GM23338 (cell line): ENCODE data around the gene DISP3. TPM values are rescaled to one million over a fixed set of nuclear protein-coding genes. Genes with fewer than 3 reads are reported as not detected.

Source experiments
- ATAC-seq: fragments of 200-7000 bp; cut with Tn5 transposase; 3 replicates; pipeline ENCODE4 v1.9.1; 2020
- DNase-seq: peaks from one replicate; pipeline ENCODE4 v3.0.0-alpha.2; 2015; ENCODE audit warnings: low spot score
- H2AFZ ChIP-seq: fragments of 200-600 bp; sonication (generic); 2 replicates; pipeline ENCODE4 v1.8.0; 2016; ENCODE audit warnings: antibody characterized with exemption, mild to moderate bottlenecking, moderate library complexity
- H3F3A ChIP-seq: fragments of 200-600 bp; sonication (generic); replicated peaks from 2 replicates; pipeline ENCODE4 v1.8.0; 2017; ENCODE audit warnings: antibody characterized with exemption, mixed run types, low read depth
- H3K27ac ChIP-seq: fragments of 200-600 bp; sonication (generic); 2 replicates; pipeline ENCODE4 v1.6.1; 2016; ENCODE audit warnings: low read depth
- H3K27me3 ChIP-seq: fragments of 200-600 bp; sonication (generic); 2 replicates; pipeline ENCODE4 v1.8.0; 2016; ENCODE audit warnings: mild to moderate bottlenecking, mixed run types, moderate library complexity; ENCODE audit not compliant: insufficient read depth
- H3K36me3 ChIP-seq: fragments of 200-600 bp; sonication (generic); 2 replicates; pipeline ENCODE4 v1.8.0; 2016; ENCODE audit warnings: mild to moderate bottlenecking; ENCODE audit not compliant: insufficient read depth
- H3K4me1 ChIP-seq: fragments of 200-600 bp; sonication (generic); 2 replicates; pipeline ENCODE4 v1.8.0; 2016; ENCODE audit warnings: mild to moderate bottlenecking, moderate library complexity; ENCODE audit not compliant: insufficient read depth
- H3K4me2 ChIP-seq: fragments of 200-600 bp; sonication (generic); 2 replicates; pipeline ENCODE4 v1.7.1; 2017; ENCODE audit warnings: mixed run types
- H3K4me3 ChIP-seq: fragments of 200-600 bp; sonication (generic); 2 replicates; pipeline ENCODE4 v1.6.1; 2016; ENCODE audit warnings: mixed run types
- H3K79me2 ChIP-seq: fragments of 200-600 bp; sonication (generic); replicated peaks from 2 replicates; pipeline ENCODE4 v1.8.0; 2017; ENCODE audit warnings: mild to moderate bottlenecking; ENCODE audit not compliant: insufficient read depth
- H3K9me2 ChIP-seq: fragments of 200-600 bp; sonication (generic); 2 replicates; pipeline ENCODE4 v1.8.0; 2017; ENCODE audit not compliant: insufficient read depth
- H4K20me1 ChIP-seq: fragments of 200-600 bp; sonication (generic); replicated peaks from 2 replicates; pipeline ENCODE4 v1.8.0; 2017; ENCODE audit warnings: mild to moderate bottlenecking; ENCODE audit not compliant: insufficient read depth
- H3K27ac Mint-ChIP-seq: 2 replicates; pipeline ENCODE4 v1.8.0; 2020; ENCODE audit warnings: inconsistent platforms, mild to moderate bottlenecking, moderate library complexity, mixed read lengths
- H3K27me3 Mint-ChIP-seq: 3 replicates; pipeline ENCODE4 v1.8.0; 2022; ENCODE audit warnings: low read depth, mild to moderate bottlenecking, moderate library complexity, mixed read lengths, inconsistent platforms; ENCODE audit not compliant: insufficient read depth, poor library complexity
- H3K36me3 Mint-ChIP-seq: 3 replicates; pipeline ENCODE4 v1.8.0; 2021; ENCODE audit warnings: low read depth, mild to moderate bottlenecking, inconsistent platforms, moderate library complexity, mixed read lengths
- H3K4me1 Mint-ChIP-seq: 3 replicates; pipeline ENCODE4 v1.8.0; 2020; ENCODE audit warnings: mild to moderate bottlenecking, inconsistent platforms, mixed read lengths
- H3K4me3 Mint-ChIP-seq: 3 replicates; pipeline ENCODE4 v1.8.0; 2021; ENCODE audit warnings: moderate library complexity, mild to moderate bottlenecking, inconsistent platforms, mixed read lengths
- H3K9me3 Mint-ChIP-seq: 3 replicates; pipeline ENCODE4 v1.8.0; 2020; ENCODE audit warnings: moderate library complexity, mild to moderate bottlenecking, inconsistent platforms, mixed read lengths
- CREB1 ChIP-seq: fragments of 250-450 bp; sonication (Bioruptor Pico); IDR thresholded peaks from 2 replicates; pipeline ENCODE4 v1.5.0; 2020; ENCODE audit warnings: low read depth, mild to moderate bottlenecking, moderate library complexity
- EZH2 ChIP-seq: fragments of 200-600 bp; sonication (generic); IDR thresholded peaks from one replicate; pipeline ENCODE4 v1.8.0; 2017; ENCODE audit warnings: antibody characterized with exemption, mild to moderate bottlenecking, low read depth; ENCODE audit not compliant: unreplicated experiment
- EZH2phosphoT487 ChIP-seq: fragments of 200-600 bp; sonication (generic); IDR thresholded peaks from one replicate; pipeline ENCODE4 v1.8.1; 2018; ENCODE audit warnings: antibody characterized with exemption; ENCODE audit not compliant: unreplicated experiment
- JUNB ChIP-seq: IDR thresholded peaks from one replicate; pipeline ENCODE4 v1.6.1; 2016; ENCODE audit warnings: antibody characterized with exemption; ENCODE audit not compliant: unreplicated experiment
- NANOG ChIP-seq: IDR thresholded peaks from 2 replicates; pipeline ENCODE4 v1.6.1; 2016; ENCODE audit warnings: antibody characterized with exemption, borderline replicate concordance
- POLR2AphosphoS5 ChIP-seq: IDR thresholded peaks from 2 replicates; pipeline ENCODE4 v1.6.1; 2016; ENCODE audit warnings: antibody characterized with exemption, low read depth
- STAT1 ChIP-seq: IDR thresholded peaks from one replicate; pipeline ENCODE4 v1.6.1; 2016; ENCODE audit warnings: antibody characterized with exemption; ENCODE audit not compliant: unreplicated experiment
- ZNF114 ChIP-seq: fragments of 250-450 bp; sonication (Bioruptor Pico); IDR thresholded peaks from 2 replicates; pipeline ENCODE4 v1.5.0; 2020; ENCODE audit warnings: mild to moderate bottlenecking, moderate library complexity
- ZNF331 ChIP-seq: fragments of 250-450 bp; sonication (Bioruptor Pico); IDR thresholded peaks from 2 replicates; pipeline ENCODE4 v1.5.0; 2020; ENCODE audit warnings: low read depth, mild to moderate bottlenecking, moderate library complexity
- polyA plus RNA-seq: library from polyadenylated mRNA; unstranded; fragments of >200 nt; fragmentation: Nextera tagmentation; extraction: Ambion mirVana; gene quantifications from 2 replicates; pipeline ENCODE4 v1.2.1, GENCODE V29; 2016
- total RNA-seq: library from RNA; depleted of rRNA; stranded (reverse); fragments of >200 nt; shearing (Covaris generic); gene quantifications from 2 replicates; pipeline ENCODE4 v1.2.3, GENCODE V29; 2014
- TF ChIP-seq, protein P1 (sequence below): IDR thresholded peaks from one replicate; pipeline ENCODE4 v1.6.1; 2018; ENCODE audit warnings: antibody characterized with exemption; ENCODE audit not compliant: unreplicated experiment
- TF ChIP-seq, protein P2 (sequence below): IDR thresholded peaks from 2 replicates; pipeline ENCODE4 v1.6.1; 2016; ENCODE audit warnings: antibody characterized with exemption
- TF ChIP-seq, protein P3 (sequence below): fragments of 250-450 bp; sonication (Bioruptor Pico); IDR thresholded peaks from 2 replicates; pipeline ENCODE4 v1.5.0; 2020; ENCODE audit warnings: mild to moderate bottlenecking, moderate library complexity

DISP3 gene
- total and polyA plus RNA-seq, 2 experiments from 2014 or later, result 3.2 to 11.1 TPM

DNA sequence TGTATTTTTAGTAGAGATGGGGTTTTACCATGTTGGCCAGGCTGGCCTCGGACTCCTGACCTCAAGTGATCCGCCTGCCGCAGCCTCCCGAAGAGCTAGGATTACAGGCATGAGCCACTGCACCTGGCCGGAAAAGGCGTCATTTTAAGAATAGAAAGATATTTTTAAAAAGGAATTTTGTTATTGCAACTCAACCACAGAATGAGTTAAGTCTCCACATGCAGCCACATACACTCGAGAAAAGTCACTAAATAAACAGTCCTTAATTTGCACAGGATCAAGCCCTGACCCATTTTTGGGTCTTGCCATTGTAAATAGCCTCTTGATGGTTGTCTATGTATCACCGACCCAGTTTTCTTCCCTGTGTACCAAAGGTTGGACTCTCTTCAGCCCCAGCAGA, 89.7 kb downstream of the DISP3 start (continued):
- TF ChIP-seq, protein P1, sequence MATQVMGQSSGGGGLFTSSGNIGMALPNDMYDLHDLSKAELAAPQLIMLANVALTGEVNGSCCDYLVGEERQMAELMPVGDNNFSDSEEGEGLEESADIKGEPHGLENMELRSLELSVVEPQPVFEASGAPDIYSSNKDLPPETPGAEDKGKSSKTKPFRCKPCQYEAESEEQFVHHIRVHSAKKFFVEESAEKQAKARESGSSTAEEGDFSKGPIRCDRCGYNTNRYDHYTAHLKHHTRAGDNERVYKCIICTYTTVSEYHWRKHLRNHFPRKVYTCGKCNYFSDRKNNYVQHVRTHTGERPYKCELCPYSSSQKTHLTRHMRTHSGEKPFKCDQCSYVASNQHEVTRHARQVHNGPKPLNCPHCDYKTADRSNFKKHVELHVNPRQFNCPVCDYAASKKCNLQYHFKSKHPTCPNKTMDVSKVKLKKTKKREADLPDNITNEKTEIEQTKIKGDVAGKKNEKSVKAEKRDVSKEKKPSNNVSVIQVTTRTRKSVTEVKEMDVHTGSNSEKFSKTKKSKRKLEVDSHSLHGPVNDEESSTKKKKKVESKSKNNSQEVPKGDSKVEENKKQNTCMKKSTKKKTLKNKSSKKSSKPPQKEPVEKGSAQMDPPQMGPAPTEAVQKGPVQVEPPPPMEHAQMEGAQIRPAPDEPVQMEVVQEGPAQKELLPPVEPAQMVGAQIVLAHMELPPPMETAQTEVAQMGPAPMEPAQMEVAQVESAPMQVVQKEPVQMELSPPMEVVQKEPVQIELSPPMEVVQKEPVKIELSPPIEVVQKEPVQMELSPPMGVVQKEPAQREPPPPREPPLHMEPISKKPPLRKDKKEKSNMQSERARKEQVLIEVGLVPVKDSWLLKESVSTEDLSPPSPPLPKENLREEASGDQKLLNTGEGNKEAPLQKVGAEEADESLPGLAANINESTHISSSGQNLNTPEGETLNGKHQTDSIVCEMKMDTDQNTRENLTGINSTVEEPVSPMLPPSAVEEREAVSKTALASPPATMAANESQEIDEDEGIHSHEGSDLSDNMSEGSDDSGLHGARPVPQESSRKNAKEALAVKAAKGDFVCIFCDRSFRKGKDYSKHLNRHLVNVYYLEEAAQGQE, result no peak
- TF ChIP-seq ZNF114, result no peak
- no peak for TF ChIP-seq JUNB
- no peak for TF ChIP-seq EZH2

DNA sequence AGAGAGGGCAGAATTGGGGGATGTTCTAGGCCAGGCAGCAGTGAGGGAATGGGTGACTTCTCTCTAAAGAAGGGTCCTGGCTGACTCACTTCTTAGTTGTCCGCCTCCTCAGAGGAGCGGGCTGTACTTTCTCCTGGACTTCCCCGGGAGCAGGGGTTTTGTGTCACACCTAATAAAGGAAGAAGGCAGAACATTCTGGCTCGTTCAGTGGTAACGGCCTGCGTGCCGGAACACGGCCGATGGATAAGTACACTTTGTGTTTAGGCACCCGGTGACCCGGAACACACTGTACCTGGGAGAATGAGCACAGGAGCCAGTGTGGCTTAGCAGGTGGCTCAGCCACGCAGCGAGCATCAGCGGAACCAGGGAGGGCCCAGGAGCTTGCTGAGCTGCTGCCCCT, 90.6 kb downstream of the DISP3 start:
- no peak for ATAC-seq
- Histone ChIP-seq H4K20me1 (no peaks in the 10 kb centered on the region), H3F3A (0 out of 2 replicates have a peak, but pooled peaks cover 3% of the 10 kb centered on the region), H3K79me2 (no peaks in the 10 kb centered on the region), H3K9me2 (no peaks in the 10 kb centered on the region), H3K4me3 (no peak overlapping the region), H3K4me2 (no peak overlapping the region), H3K36me3 (no peaks in the 10 kb centered on the region), H3K27ac (no peak overlapping the region), H2AFZ (no peak overlapping the region), H3K4me1 (no peaks in the 10 kb centered on the region), H3K27me3 (no peaks in the 10 kb centered on the region)
- Mint-ChIP-seq H3K9me3 (no peaks in the 10 kb centered on the region), H3K27ac (no peak overlapping the region), H3K27me3 (peaks cover 9% of the 10 kb centered on the region), H3K36me3 (no peaks in the 10 kb centered on the region), H3K4me3 (no peak overlapping the region), H3K4me1 (peaks cover 9% of the 10 kb centered on the region)
- no peak for DNase-seq
- TF ChIP-seq EZH2phosphoT487 (no peak), POLR2AphosphoS5 (no peak), NANOG (no peak), CREB1 (CRISPR knock-in tag) (no peak), EZH2 (no peak), STAT1 (no peak), JUNB (no peak), ZNF331 (no peak)
- TF ChIP-seq, protein P2, sequence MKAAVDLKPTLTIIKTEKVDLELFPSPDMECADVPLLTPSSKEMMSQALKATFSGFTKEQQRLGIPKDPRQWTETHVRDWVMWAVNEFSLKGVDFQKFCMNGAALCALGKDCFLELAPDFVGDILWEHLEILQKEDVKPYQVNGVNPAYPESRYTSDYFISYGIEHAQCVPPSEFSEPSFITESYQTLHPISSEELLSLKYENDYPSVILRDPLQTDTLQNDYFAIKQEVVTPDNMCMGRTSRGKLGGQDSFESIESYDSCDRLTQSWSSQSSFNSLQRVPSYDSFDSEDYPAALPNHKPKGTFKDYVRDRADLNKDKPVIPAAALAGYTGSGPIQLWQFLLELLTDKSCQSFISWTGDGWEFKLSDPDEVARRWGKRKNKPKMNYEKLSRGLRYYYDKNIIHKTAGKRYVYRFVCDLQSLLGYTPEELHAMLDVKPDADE, result no peak
- TF ChIP-seq, protein P3, sequence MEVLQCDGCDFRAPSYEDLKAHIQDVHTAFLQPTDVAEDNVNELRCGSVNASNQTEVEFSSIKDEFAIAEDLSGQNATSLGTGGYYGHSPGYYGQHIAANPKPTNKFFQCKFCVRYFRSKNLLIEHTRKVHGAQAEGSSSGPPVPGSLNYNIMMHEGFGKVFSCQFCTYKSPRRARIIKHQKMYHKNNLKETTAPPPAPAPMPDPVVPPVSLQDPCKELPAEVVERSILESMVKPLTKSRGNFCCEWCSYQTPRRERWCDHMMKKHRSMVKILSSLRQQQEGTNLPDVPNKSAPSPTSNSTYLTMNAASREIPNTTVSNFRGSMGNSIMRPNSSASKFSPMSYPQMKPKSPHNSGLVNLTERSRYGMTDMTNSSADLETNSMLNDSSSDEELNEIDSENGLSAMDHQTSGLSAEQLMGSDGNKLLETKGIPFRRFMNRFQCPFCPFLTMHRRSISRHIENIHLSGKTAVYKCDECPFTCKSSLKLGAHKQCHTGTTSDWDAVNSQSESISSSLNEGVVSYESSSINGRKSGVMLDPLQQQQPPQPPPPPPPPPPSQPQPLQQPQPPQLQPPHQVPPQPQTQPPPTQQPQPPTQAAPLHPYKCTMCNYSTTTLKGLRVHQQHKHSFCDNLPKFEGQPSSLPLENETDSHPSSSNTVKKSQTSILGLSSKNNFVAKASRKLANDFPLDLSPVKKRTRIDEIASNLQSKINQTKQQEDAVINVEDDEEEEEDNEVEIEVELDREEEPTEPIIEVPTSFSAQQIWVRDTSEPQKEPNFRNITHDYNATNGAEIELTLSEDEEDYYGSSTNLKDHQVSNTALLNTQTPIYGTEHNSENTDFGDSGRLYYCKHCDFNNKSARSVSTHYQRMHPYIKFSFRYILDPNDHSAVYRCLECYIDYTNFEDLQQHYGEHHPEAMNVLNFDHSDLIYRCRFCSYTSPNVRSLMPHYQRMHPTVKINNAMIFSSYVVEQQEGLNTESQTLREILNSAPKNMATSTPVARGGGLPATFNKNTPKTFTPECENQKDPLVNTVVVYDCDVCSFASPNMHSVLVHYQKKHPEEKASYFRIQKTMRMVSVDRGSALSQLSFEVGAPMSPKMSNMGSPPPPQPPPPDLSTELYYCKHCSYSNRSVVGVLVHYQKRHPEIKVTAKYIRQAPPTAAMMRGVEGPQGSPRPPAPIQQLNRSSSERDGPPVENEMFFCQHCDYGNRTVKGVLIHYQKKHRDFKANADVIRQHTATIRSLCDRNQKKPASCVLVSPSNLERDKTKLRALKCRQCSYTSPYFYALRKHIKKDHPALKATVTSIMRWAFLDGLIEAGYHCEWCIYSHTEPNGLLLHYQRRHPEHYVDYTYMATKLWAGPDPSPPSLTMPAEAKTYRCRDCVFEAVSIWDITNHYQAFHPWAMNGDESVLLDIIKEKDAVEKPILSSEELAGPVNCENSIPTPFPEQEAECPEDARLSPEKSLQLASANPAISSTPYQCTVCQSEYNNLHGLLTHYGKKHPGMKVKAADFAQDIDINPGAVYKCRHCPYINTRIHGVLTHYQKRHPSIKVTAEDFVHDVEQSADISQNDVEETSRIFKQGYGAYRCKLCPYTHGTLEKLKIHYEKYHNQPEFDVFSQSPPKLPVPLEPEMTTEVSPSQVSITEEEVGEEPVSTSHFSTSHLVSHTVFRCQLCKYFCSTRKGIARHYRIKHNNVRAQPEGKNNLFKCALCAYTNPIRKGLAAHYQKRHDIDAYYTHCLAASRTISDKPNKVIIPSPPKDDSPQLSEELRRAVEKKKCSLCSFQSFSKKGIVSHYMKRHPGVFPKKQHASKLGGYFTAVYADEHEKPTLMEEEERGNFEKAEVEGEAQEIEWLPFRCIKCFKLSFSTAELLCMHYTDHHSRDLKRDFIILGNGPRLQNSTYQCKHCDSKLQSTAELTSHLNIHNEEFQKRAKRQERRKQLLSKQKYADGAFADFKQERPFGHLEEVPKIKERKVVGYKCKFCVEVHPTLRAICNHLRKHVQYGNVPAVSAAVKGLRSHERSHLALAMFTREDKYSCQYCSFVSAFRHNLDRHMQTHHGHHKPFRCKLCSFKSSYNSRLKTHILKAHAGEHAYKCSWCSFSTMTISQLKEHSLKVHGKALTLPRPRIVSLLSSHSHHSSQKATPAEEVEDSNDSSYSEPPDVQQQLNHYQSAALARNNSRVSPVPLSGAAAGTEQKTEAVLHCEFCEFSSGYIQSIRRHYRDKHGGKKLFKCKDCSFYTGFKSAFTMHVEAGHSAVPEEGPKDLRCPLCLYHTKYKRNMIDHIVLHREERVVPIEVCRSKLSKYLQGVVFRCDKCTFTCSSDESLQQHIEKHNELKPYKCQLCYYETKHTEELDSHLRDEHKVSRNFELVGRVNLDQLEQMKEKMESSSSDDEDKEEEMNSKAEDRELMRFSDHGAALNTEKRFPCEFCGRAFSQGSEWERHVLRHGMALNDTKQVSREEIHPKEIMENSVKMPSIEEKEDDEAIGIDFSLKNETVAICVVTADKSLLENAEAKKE (CRISPR knock-in tag), result no peak
- TF ChIP-seq, protein P1, result no peak
